HG03457 (cell line): ENCODE data around the gene NRARP.
"Not testable (repeated sequence)": the region's sequence is repeated elsewhere in the genome, so short reads cannot be mapped to it uniquely, and the experiment has no call there.

Experiments
- ATAC-seq: cut with Tn5 transposase; IDR thresholded peaks from one replicate; pipeline ENCODE4 v1.9.1; 2021; ENCODE audit warnings: moderate number of reproducible peaks; ENCODE audit not compliant: unreplicated experiment

The NRARP gene, protein sequence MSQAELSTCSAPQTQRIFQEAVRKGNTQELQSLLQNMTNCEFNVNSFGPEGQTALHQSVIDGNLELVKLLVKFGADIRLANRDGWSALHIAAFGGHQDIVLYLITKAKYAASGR

DNA sequence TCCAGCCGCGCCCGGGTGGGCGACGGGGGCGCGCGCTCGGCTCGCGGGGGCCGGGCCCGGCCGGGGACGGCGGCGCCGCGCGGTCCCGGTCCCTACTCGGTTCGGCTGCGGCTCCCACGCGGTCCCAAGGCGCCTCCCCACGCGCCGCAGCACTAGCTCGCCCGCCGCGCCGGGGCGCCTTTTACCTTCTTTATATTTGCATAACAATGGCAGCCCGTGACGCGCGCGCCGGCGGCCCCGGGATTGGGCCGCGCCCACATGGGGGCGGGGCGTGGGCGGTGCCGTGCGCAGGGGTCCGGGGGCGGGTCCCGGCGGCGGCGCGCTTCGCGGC, at the start of gene NRARP:
Gene NRARP, minus strand, starts transcription at position 154 of the 331 bp plus-strand sequence. CDS start 343 bp downstream, outside the sequence.
- ATAC-seq, result peak; percentile 39

DNA sequence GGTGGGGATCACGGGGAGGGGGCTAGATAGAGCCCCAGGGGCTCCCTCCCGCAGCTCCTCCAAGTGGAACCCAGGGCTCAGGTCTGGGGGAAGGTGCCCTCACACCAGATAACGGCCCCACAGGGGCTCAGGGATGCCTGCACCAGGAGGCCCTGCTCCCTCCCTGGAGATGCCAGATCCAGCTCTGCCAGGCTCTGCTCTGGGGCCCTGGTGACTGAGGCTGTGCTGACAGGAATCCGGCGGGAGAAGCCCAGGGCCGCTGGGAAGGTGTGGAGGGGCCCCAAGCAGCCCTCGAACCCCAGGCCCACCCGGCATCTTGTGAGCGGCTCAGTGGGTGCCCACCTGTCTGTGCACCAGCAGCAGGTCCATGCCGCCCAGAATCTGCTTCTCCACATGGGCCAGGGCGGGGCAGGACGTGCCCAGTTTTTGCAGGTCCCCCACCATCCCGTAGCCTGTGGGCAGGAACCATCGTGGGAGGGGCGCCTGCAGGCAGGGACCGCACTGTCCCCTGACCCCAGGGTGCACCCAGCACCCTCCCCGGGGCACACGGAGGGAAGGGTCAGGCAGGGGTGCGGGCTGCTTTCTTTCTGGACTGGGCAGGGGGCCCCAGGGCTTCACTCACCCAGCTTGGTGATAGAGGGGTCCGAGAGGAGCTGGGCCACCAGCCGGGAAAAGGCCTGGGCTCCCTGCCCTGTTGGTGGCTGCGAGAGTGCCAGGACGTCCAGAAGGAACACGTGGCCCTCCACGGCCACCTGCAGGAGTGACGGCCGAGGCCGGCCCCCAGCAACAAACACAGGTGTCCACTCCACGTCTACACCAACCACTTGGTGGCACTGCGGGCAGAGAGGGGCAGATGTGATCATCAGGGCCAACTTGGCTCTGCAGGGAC, 48.9 kb upstream of the NRARP start:
- ATAC-seq, result no peak

DNA sequence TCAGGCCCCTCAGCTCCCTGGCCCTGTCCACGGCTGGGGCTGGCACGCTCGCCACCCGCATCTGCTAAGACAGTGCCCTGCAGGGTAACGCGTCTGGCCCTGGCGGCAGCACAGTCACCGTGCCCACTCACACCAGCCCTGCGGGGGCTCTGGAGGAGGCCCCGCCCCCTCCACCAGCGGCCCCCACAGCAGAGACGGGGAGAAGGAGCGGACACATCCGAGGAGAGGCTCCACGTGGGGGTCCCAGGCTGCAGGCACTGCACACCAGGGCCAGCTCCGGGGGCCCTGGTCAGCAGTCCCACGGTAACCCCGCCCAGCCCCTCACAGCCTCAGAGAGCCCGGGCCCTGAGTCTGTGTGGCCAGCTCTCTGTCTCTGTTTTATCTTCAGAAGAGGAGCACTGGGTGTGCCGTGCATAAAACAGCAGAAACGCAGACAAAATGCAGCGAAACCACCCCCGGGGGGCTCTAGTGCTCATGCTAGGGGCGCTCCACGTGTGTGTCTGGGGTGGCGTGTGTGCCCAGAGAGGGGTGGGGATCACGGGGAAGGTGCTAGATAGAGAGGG, 47.5 kb upstream of the NRARP start:
- no peak for ATAC-seq

DNA sequence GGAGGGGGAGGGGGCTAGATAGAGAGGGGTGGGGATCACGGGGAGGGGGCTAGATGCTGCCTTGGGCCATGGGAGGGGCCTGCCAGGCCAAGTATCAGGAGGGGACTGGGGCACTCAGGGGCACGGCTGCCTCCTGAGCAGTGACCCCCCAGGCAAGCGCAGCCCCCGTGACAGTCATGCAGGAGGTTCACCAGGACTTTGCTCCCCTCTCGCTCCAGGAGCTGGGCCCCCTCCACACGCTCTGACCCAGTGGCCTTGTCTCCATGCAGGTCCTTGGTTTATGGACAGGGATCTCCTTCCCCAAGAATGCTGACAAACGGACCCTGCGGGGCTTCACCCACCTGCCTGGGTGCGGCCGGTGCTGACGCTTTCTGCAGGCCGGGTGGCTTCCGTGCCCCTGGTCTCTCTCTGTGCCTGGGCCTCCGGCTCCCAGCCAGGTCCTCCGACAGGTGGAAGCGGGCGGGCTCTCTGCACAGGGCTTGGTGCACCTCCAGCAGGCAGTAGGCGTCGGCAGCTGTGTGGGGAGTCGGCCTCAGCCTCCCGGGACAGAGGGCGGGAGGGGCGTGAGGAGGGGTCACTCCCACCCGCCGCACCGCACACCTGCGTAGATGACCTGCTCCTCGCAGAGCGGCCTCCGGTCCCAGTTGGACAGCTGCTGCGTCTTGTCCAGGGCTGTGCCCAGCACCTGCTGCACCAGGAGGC, 46.8 kb upstream of the NRARP start:
- no peak for ATAC-seq

DNA sequence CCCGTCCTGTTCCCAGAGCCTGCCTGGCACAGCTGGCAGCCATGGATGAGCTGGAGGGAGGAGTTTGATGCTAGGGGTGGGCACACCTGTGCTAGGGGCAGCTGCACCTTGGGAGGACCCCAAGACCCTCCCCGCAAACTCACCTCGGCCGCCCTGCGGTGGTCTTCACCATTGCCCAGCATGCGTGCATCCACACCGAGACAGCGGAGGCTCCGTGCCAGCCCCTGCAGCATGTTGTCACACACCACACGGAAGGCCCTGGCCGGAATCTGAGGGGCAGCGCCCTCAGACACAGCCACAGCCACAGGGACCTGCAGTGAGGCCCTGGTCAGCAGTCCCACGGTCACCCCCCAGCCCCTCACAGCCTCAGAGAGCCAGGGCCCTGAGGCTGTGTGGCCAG, 45.9 kb upstream of the NRARP start:
- ATAC-seq, result no peak

DNA sequence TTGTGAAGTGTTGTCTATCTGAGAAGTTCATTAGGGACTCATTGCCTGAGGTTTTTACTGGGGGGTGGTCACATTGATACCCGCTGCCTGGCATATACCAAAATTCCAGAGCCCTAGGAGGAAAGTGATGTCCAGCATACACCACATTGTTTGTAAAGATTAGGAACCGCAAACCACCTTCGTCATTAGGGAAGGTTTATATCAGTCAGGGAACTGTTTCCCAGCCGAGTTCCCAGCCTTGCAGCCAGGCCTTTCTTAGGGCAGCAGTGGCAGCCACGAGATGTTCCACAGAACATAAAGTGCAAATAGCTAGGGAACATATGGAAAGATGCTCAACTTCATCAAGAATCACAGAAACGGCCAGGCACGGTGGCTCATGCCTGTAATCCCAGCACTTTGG, 40.4 kb upstream of the NRARP start:
- ATAC-seq, result no peak

DNA sequence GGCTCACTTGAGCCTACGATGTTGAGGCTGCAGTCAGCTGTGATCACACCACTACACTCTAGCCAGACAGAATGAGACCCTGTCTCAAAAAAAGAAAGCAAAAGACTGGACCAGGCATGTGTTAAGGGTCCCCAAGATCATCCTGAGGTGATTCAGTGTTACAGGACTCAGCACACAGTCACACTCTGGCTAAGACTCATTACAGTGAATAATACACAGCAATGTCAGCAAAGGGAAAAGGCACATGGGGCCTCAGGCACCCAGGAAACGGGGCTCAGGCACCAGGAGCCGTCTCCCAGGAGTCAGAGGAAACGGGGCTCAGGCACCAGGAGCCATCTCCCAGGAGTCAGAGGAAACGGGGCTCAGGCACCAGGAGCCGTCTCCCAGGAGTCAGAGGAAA, 39.2 kb upstream of the NRARP start:
- ATAC-seq, result no peak

DNA sequence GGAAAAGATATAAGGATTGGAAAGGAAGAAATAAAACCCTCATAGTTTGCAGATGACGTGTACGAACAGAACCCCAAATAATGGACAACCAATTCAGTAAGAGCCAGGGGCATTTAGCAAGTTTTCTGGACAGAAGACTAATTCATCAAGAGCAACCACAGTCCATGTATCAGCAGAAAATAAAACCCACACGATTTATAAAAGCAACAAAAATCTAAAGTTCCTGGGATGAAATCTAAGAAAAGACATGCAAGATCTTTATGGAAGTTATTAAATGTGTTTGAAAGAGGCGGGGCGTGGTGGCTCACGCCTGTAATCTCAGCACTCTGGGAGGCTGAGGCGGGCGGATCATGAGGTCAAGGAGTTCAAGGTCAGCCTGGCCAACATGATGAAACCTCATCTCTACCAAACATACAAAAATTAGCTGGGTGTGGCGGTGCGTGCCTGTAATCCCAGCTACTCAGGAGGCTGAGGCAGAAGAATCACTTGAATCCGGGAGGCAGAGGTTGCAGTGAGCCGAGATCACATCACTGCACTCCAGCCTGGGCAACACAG, 37.9 kb upstream of the NRARP start:
- ATAC-seq, result not testable (repeated sequence)

DNA sequence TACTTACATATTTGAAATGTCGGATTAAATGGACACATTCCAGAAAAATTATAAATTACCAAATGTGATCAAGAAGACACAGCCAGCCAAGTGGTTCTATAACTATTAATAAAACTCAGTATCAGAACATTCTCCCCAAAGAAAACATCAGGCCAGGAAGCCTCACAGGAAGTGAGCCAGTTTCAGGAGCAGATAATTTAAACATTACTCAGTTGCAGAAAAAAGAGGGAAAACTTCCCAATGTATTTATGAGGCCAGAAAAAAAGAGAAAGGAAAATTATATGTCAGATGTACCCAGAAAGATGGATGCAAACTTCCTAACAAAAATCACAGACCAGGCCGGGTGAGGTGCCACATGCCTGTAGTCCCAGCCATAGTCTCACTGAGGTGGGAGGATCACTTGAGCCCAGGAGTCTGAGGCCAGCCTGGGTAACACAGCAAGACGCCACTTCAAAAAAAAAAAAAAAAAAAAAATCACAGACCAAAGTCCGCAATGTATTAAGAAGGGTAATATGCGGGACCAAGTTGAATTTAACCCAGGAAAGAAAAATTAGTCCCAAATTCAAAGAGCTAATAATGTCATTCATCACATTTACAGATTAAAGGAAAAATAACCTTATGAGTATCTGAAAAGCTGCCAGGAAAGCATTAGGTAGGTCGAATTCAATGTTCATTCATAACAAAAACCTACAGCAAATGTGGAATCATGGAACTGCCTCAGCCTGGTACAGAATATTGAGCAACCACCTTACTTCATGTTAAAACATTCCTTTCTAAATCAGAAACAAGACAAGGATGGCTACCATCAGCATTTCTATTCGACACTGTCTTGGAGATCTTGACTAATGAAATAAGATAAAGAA, 37.2 kb upstream of the NRARP start:
- ATAC-seq, result no peak

DNA sequence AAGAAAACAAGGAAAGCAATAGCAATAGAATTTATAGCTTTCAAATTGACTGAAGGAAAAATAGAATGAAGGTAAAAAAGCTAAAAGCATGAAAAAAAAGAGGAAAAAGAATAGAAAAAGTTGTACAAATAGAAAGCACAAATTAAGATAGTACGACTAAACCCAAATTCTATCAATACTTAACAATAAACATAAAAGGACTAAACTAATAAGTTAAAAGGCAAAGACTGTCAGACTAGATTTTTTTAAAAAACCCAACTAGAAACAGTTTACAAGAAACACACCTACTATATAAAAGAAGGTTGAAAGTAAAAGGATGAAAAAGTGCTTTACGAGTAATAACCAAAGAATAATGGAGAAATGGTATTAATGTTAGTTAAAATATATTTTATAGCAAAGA, 34.7 kb upstream of the NRARP start:
- no peak for ATAC-seq

DNA sequence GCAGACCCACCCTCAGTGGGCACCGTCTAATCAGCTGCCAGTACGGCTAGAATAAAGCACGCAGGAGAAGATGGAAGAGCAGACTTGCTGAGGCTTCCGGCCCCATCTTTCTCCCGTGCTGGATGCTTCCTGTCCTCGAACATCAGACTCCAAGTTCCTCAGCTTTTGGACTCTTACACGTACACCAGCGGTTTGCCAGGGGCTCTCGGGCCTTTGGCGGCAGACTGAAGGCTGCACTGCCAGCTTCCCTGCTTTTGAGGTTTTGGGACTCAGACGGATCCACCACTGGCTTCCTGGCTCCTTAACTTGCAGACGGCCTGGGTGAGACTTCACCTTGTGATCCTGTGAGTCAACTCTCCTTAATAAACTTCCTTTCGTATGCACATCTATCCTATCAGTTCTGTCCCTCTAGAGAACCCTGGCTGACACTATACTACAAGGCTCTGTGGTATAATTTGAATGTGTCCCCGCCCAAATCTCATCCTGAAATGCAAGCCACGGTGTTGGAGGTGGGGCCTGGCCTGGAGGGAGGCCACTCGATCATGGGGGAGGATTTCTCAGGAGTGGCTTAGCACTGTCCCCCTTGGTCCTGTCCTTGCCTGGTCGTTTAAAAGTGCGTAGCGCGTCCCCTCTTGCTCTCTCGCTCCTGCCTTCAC, 31.1 kb upstream of the NRARP start:
- no peak for ATAC-seq

DNA sequence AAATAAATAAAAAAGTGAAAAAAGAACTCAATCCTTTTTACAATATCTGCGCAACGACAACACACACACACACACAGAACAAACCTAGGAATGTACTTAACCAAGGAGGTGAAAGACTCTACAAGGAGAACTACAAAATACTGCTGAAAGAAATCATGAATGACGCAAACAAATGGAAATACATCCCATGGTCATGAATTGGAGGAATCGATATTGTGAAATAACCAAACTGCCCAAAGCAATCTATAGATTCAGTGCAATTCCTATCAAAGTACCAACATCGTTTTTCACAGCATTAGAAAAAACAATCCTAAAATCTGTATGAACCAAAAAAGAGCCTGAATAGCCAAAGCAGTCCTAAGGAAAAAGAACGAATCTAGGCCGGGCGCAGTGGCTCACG, 29.9 kb upstream of the NRARP start:
- no peak for ATAC-seq

DNA sequence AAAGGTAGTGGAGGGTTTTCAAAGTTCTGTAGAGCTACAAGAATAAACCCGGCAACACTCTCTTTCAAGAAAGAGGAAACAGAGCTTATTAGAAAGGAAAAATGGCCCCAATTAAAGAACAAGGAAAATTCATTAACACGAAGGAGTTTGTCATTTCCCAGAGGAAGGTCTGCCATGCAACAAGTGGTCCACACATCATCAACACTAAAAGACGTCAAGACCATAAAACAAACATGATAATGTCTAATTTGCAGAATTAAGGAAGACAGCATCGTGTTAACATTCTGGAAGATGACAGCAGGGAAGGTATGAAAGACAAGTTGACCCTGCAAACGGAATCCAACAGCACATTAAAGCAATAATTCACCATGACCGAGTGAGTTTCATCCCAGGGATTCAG, 28.6 kb upstream of the NRARP start:
- no peak for ATAC-seq

DNA sequence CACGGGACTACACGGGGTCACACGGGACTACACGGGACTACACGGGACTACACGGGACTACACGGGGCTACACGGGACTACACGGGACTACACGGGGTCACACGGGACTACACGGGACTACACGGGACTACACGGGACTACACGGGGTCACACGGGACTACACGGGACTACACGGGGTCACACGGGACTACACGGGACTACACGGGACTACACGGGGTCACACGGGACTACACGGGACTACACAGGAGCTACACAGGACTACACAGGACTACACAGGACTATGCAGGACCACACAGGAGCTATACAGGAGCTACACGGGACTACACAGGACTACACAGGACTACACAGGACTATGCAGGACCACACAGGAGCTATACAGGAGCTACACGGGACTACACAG, 27.5 kb upstream of the NRARP start:
- not testable (repeated sequence) for ATAC-seq

DNA sequence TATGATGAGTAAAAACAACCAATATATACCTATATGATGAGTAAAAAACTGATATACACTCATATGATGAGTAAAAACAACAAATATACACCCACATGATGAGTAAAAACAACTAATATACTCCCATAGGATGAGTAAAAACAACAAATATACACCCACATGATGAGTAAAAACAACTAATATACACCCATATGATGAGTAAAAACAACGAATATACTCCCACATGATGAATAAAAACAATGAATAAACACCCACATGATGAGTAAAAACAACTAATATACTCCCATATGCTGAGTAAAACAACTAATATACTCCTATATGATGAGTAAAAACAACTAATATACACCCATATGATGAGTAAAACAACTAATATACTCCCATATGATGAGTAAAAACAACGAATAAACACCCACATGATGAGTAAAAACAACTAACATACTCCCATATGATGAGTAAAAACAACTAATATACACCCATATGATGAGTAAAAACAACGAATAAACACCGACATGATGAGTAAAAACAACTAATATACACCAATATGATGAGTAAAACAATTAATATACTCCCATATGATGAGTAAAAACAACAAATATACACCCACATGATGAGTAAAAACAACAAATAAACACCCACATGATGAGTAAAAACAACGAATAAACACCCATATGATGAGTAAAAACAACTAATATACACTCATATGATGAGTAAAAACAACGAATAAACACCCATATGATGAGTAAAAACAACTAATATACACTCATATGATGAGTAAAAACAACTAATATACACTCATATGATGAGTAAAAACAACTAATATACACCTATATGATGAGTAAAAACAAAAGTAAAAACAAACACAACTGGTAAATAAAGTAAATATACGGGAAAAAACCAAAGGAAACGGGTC, 25.8 kb upstream of the NRARP start:
- not testable (repeated sequence) for ATAC-seq

DNA sequence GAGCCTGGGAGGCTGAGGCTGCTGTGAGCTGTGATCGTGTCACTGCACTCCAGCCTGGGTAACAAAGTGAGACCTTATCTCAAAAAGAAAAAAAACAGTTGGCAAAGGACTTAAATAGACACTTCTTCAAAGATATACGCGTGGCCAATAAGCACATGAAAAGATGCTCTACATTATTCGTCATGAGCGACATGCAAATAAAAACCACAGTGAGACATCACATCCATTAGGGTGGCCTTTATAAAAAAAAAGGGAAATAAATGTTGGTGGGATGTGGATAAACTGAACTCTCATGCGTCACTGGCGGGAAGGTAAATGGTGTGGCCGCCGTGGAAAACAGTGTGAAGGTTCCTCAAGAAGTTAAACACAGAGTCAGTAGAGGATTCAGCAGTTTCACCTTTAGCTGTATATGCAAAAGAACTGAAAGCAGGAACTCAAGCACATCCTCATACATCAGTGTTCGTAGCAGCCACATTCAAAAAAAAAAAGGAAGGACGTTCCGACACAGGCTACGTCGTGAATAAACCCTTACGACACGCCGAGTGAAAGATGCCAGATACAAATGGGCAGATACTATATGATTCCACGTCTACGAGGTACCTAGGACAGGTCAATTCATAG, 24.5 kb upstream of the NRARP start:
- no peak for ATAC-seq

DNA sequence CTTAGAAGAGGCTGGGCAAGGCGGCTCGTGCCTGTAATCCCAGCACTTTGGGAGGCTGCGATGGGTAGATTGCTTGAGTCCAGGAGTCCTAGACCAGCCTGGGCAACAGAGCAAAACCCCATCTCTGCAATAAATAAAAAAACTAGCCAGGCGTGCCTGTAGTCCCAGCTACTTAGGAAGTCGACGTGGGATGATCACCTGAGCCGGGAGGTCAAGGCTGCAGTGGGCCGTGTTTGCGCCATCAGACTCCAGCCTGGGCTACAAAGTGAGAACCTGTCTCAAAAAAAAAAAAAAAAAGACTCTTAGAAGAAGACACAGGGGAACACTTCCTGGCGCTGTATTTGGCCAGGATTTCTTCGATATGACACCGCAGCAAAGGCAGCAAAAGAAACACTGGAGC, 23.7 kb upstream of the NRARP start:
- ATAC-seq, result no peak

DNA sequence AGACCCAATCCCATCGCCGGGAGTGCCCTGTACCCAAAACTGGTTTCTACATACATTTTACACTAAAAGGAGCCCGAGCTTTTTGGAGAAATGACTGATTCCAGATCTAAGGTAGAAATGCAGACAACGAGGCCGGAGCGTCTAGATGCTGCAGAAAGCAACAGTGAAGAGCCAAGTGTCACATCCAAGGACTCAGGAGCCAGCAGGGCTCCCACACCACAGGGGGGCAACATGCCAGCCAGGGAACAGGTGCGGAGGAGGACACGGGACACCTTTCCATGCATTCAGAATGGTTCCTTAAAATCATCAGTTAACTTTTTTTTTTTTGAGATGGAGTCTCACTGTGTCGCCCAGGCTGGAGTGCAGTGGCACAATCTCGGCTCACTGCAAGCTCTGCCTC, 23.1 kb upstream of the NRARP start:
- ATAC-seq, result no peak
